Subcutaneous abdominal adipose tissue (tissue), 5 donors: ENCODE measurements around the gene SMIM24.

Experiments used
- H3K27ac ChIP-seq: one replicate; pipeline ENCODE4 v1.7.0; 2013; ENCODE audit warnings: low read depth, mild to moderate bottlenecking, inconsistent platforms, low read length, moderate library complexity
- H3K27me3 ChIP-seq, 5 donors: one replicate each; pipeline ENCODE4 v1.7.0; 2013; ENCODE audit warnings: low read length in 5 of 5, inconsistent platforms in 1 of 5; ENCODE audit not compliant: control insufficient read depth in 5 of 5, insufficient read depth in 4 of 5
- H3K36me3 ChIP-seq, 5 donors: one replicate each; pipeline ENCODE4 v1.7.0; 2013; ENCODE audit warnings: low read length in 5 of 5; ENCODE audit not compliant: control insufficient read depth in 5 of 5, insufficient read depth in 5 of 5
- H3K4me1 ChIP-seq, 5 donors: one replicate each; pipeline ENCODE4 v1.7.0; 2013; ENCODE audit warnings: low read length in 5 of 5, mild to moderate bottlenecking in 3 of 5, moderate library complexity in 1 of 5; ENCODE audit not compliant: control insufficient read depth in 5 of 5, insufficient read depth in 5 of 5
- H3K4me3 ChIP-seq, 5 donors: one replicate each; pipeline ENCODE4 v1.7.0; 2013; ENCODE audit warnings: low read length in 5 of 5, low read depth in 1 of 5
- H3K9ac ChIP-seq, 5 donors: one replicate each; pipeline ENCODE4 v1.7.0; 2013; ENCODE audit warnings: low read length in 5 of 5, mild to moderate bottlenecking in 4 of 5, moderate library complexity in 3 of 5
- H3K9me3 ChIP-seq, 5 donors: one replicate each; pipeline ENCODE4 v1.7.0; 2013; ENCODE audit warnings: low read length in 5 of 5; ENCODE audit not compliant: control insufficient read depth in 5 of 5
- donor health status: healthy.
- donor health status: healthy.
- donor health status: healthy.
- donor health status: healthy.
- donor health status: healthy.

Gene SMIM24

GRCh38 chr19:3482507-3483225, 2.3 kb upstream of the SMIM24 start:
- no peaks in the 10 kb centered on the region for H3K36me3 ChIP-seq
- no peak overlapping the region for H3K4me3 ChIP-seq
- H3K9me3 ChIP-seq: no peaks in the 10 kb centered on the region
- H3K27ac ChIP-seq: no peak overlapping the region
- no peak overlapping the region for H3K9ac ChIP-seq
- H3K27me3 ChIP-seq: peaks cover 20 to 39% (median 29%) of the 10 kb centered on the region in 5 donors
- H3K4me1 ChIP-seq: peaks cover 0 to 2% (median 0%) of the 10 kb centered on the region in 5 donors

GRCh38 chr19:3481241-3482090, 1.1 kb upstream of the SMIM24 start:
- H3K27me3 ChIP-seq: peaks cover 20 to 48% (median 33%) of the 10 kb centered on the region in 5 donors
- H3K9ac ChIP-seq: no peak overlapping the region
- H3K36me3 ChIP-seq: no peaks in the 10 kb centered on the region
- H3K4me1 ChIP-seq: peaks cover 0 to 2% (median 0%) of the 10 kb centered on the region in 5 donors
- H3K4me3 ChIP-seq: no peak overlapping the region
- H3K27ac ChIP-seq: no peak overlapping the region
- H3K9me3 ChIP-seq: no peaks in the 10 kb centered on the region

GRCh38 chr19:3479834-3480215, 500 bp downstream of the SMIM24 start:
- H3K27ac ChIP-seq: no peak overlapping the region
- H3K9me3 ChIP-seq: peaks cover 0 to 2% (median 0%) of the 10 kb centered on the region in 5 donors
- no peak overlapping the region for H3K4me3 ChIP-seq
- H3K9ac ChIP-seq: no peak overlapping the region
- H3K27me3 ChIP-seq: peaks cover 20 to 50% (median 34%) of the 10 kb centered on the region in 5 donors
- H3K4me1 ChIP-seq: peaks cover 0 to 2% (median 0%) of the 10 kb centered on the region in 5 donors
- no peaks in the 10 kb centered on the region for H3K36me3 ChIP-seq

GRCh38 chr19:3479177-3479833, 1.0 kb downstream of the SMIM24 start:
- H3K9ac ChIP-seq: no peak overlapping the region
- peaks cover 0 to 2% (median 0%) of the 10 kb centered on the region in 5 donors for H3K9me3 ChIP-seq
- H3K27me3 ChIP-seq: peaks cover 20 to 44% (median 34%) of the 10 kb centered on the region in 5 donors
- no peak overlapping the region for H3K4me3 ChIP-seq
- H3K36me3 ChIP-seq: no peaks in the 10 kb centered on the region
- peaks cover 0 to 2% (median 0%) of the 10 kb centered on the region in 5 donors for H3K4me1 ChIP-seq
- no peak overlapping the region for H3K27ac ChIP-seq

- peaks cover 20 to 44% (median 34%) of the 10 kb centered on the region in 5 donors for H3K27me3 ChIP-seq
- no peaks in the 10 kb centered on the region for H3K36me3 ChIP-seq
- H3K27ac ChIP-seq: no peak overlapping the region
Measured at GRCh38 chr19:3478409-3479176, 1.7 kb downstream of the SMIM24 start.

GRCh38 chr19:3477951-3478350, 2.4 kb downstream of the SMIM24 start:
- no peak overlapping the region for H3K4me3 ChIP-seq
- H3K27me3 ChIP-seq: peaks cover 15 to 40% (median 29%) of the 10 kb centered on the region in 5 donors
- H3K9ac ChIP-seq: no peak overlapping the region
- peaks cover 0 to 2% (median 0%) of the 10 kb centered on the region in 5 donors for H3K9me3 ChIP-seq
- H3K4me1 ChIP-seq: peaks cover 0 to 2% (median 0%) of the 10 kb centered on the region in 5 donors
- H3K27ac ChIP-seq: no peak overlapping the region
- H3K36me3 ChIP-seq: no peaks in the 10 kb centered on the region

More at GRCh38 chr19:3478409-3479176, 1.7 kb downstream of the SMIM24 start:
- Histone ChIP-seq H3K9ac (no peak overlapping the region), H3K4me1 (peaks cover 0 to 2% (median 0%) of the 10 kb centered on the region in 5 donors), H3K4me3 (no peak overlapping the region), H3K9me3 (peaks cover 0 to 2% (median 0%) of the 10 kb centered on the region in 5 donors)

- H3K4me3 ChIP-seq: no peak overlapping the region
- H3K9me3 ChIP-seq: peaks cover 0 to 2% (median 0%) of the 10 kb centered on the region in 5 donors
- peaks cover 0 to 2% (median 0%) of the 10 kb centered on the region in 5 donors for H3K4me1 ChIP-seq
- H3K27ac ChIP-seq: no peak overlapping the region
- peaks cover 14 to 37% (median 27%) of the 10 kb centered on the region in 5 donors for H3K27me3 ChIP-seq
- H3K9ac ChIP-seq: no peak overlapping the region
- no peaks in the 10 kb centered on the region for H3K36me3 ChIP-seq
Measured at GRCh38 chr19:3477506-3477905, 2.8 kb downstream of the SMIM24 start.

- H3K27me3 ChIP-seq: peaks cover 13 to 30% (median 23%) of the 10 kb centered on the region in 5 donors
- peaks cover 0 to 2% (median 0%) of the 10 kb centered on the region in 5 donors for H3K9me3 ChIP-seq
- no peak overlapping the region for H3K9ac ChIP-seq
- H3K4me3 ChIP-seq: no peak overlapping the region
- H3K4me1 ChIP-seq: peaks cover 0 to 6% (median 5%) of the 10 kb centered on the region in 5 donors
- H3K36me3 ChIP-seq: no peaks in the 10 kb centered on the region
- no peak overlapping the region for H3K27ac ChIP-seq
Measured at GRCh38 chr19:3476830-3477229, 3.5 kb downstream of the SMIM24 start.

- H3K4me3 ChIP-seq: no peak overlapping the region
- H3K9ac ChIP-seq: no peak overlapping the region
- peaks cover 0 to 6% (median 5%) of the 10 kb centered on the region in 5 donors for H3K4me1 ChIP-seq
- no peaks in the 10 kb centered on the region for H3K36me3 ChIP-seq
- H3K27me3 ChIP-seq: peaks cover 0 to 17% (median 9%) of the 10 kb centered on the region in 5 donors
- H3K27ac ChIP-seq: no peak overlapping the region
- peaks cover 0 to 2% (median 0%) of the 10 kb centered on the region in 5 donors for H3K9me3 ChIP-seq
Measured at GRCh38 chr19:3475449-3475848, 4.9 kb downstream of the SMIM24 start.
